HEK293 (cell line): Measurements from ENCODE around the gene CDK17.

Source experiments
- CTCF ChIA-PET: fragments of 350-600 bp; formaldehyde crosslinking; extraction: SDS; loops from one replicate; lab custom pipeline; 2021; ENCODE audit warnings: antibody characterized with exemption; lab: Yijun Ruan, JAX
- POLR2A ChIA-PET: fragments of 300-600 bp; formaldehyde crosslinking; extraction: SDS; loops from one replicate; lab custom pipeline; 2020; ENCODE audit warnings: antibody characterized with exemption, inconsistent platforms; lab: Yijun Ruan, JAX
- H3K27ac ChIP-seq: fragments of 200-500 bp; sonication (Bioruptor generic); 2 replicates; pipeline ENCODE4 v1.5.1; 2014; ENCODE audit warnings: low read depth, low read length, control low read depth, inconsistent platforms; ENCODE audit errors: extremely low read depth
- H3K36me3 ChIP-seq, 2 experiments: fragments of 200-500 bp in 1 of 2; sonication (Bioruptor generic) in 1 of 2; 1 replicate in 1 of 2; 2 replicates in 1 of 2; pipeline ENCODE4 v1.5.1; 2014 to 2017; ENCODE audit warnings: inconsistent platforms in 2 of 2, low read length in 2 of 2; ENCODE audit not compliant: control insufficient read depth in 2 of 2, insufficient read depth in 1 of 2
- H3K4me1 ChIP-seq: fragments of 200-500 bp; sonication (Bioruptor generic); 2 replicates; pipeline ENCODE4 v1.5.1; 2014; ENCODE audit warnings: mild to moderate bottlenecking, low read length, inconsistent platforms; ENCODE audit not compliant: control insufficient read depth, insufficient read depth
- H3K4me3 ChIP-seq: 2 replicates; pipeline ENCODE4 v1.5.1; 2011; ENCODE audit warnings: low read depth, mild to moderate bottlenecking, control low read depth, low read length, moderate library complexity
- H3K9me3 ChIP-seq: fragments of 200-500 bp; sonication (Bioruptor generic); 2 replicates; pipeline ENCODE4 v1.5.1; 2014; ENCODE audit warnings: low read depth, low read length, inconsistent platforms; ENCODE audit not compliant: control insufficient read depth, insufficient read depth
- KLF16 ChIP-seq: fragments of 450-650 bp; formaldehyde crosslinking; IDR thresholded peaks from 2 replicates; pipeline ENCODE4 v1.5.1; 2017; ENCODE audit warnings: missing biosample characterization, missing genetic modification characterization
- KLF17 ChIP-seq: fragments of 450-650 bp; formaldehyde crosslinking; IDR thresholded peaks from 2 replicates; pipeline ENCODE4 v1.5.1; 2016; ENCODE audit warnings: missing biosample characterization, missing genetic modification characterization
- PRDM4 ChIP-seq: fragments of 450-650 bp; formaldehyde crosslinking; IDR thresholded peaks from 2 replicates; pipeline ENCODE4 v1.5.1; 2017; ENCODE audit warnings: missing biosample characterization, missing genetic modification characterization
- SP3 ChIP-seq: fragments of 450-650 bp; formaldehyde crosslinking; IDR thresholded peaks from 2 replicates; pipeline ENCODE4 v1.5.1; 2016; ENCODE audit warnings: missing biosample characterization, missing genetic modification characterization
- ZBTB17 ChIP-seq: fragments of 450-650 bp; formaldehyde crosslinking; IDR thresholded peaks from 2 replicates; pipeline ENCODE4 v1.5.1; 2016; ENCODE audit warnings: missing biosample characterization, missing genetic modification characterization
- ZBTB48 ChIP-seq: fragments of 450-650 bp; formaldehyde crosslinking; IDR thresholded peaks from 2 replicates; pipeline ENCODE4 v1.5.1; 2016; ENCODE audit warnings: missing biosample characterization, missing genetic modification characterization
- ZBTB7A ChIP-seq: fragments of 450-650 bp; formaldehyde crosslinking; IDR thresholded peaks from 2 replicates; pipeline ENCODE4 v1.5.1; 2016; ENCODE audit warnings: low read depth, missing biosample characterization, missing genetic modification characterization
- ZFP69B ChIP-seq: fragments of 450-650 bp; formaldehyde crosslinking; IDR thresholded peaks from 2 replicates; pipeline ENCODE4 v1.5.1; 2016; ENCODE audit warnings: missing biosample characterization, missing genetic modification characterization
- ZNF16 ChIP-seq: fragments of 450-650 bp; formaldehyde crosslinking; IDR thresholded peaks from 2 replicates; pipeline ENCODE4 v1.5.1; 2016; ENCODE audit warnings: low read depth, missing biosample characterization, missing genetic modification characterization
- ZNF221 ChIP-seq: fragments of 450-650 bp; formaldehyde crosslinking; IDR thresholded peaks from 2 replicates; pipeline ENCODE4 v1.5.1; 2017; ENCODE audit warnings: missing biosample characterization, missing genetic modification characterization, borderline replicate concordance
- ZNF239 ChIP-seq: fragments of 450-650 bp; formaldehyde crosslinking; IDR thresholded peaks from 2 replicates; pipeline ENCODE4 v1.5.1; 2016; ENCODE audit warnings: missing biosample characterization, missing genetic modification characterization
- ZNF26 ChIP-seq: fragments of 450-650 bp; formaldehyde crosslinking; IDR thresholded peaks from 2 replicates; pipeline ENCODE4 v1.5.1; 2016; ENCODE audit warnings: missing biosample characterization, missing genetic modification characterization
- ZNF280C ChIP-seq: fragments of 450-650 bp; formaldehyde crosslinking; IDR thresholded peaks from 2 replicates; pipeline ENCODE4 v1.5.1; 2016; ENCODE audit warnings: missing biosample characterization, missing genetic modification characterization
- ZNF423 ChIP-seq: fragments of 450-650 bp; formaldehyde crosslinking; IDR thresholded peaks from 2 replicates; pipeline ENCODE4 v1.5.1; 2016; ENCODE audit warnings: missing biosample characterization, missing genetic modification characterization
- ZNF549 ChIP-seq: fragments of 450-650 bp; IDR thresholded peaks from 2 replicates; pipeline ENCODE4 v1.5.1; 2018; ENCODE audit warnings: missing biosample characterization, missing genetic modification characterization, mild to moderate bottlenecking, inconsistent platforms, moderate library complexity
- ZNF626 ChIP-seq: fragments of 450-650 bp; sonication (Bioruptor Pico); formaldehyde crosslinking; IDR thresholded peaks from 2 replicates; pipeline ENCODE4 v1.5.1; 2018; ENCODE audit warnings: missing biosample characterization, missing genetic modification characterization, inconsistent platforms
- ZNF645 ChIP-seq: fragments of 450-650 bp; formaldehyde crosslinking; IDR thresholded peaks from 2 replicates; pipeline ENCODE4; 2016; ENCODE audit warnings: missing biosample characterization, missing genetic modification characterization
- ZNF660 ChIP-seq: fragments of 450-650 bp; IDR thresholded peaks from 2 replicates; pipeline ENCODE4 v1.5.1; 2018; ENCODE audit warnings: missing biosample characterization, mild to moderate bottlenecking, missing genetic modification characterization
- ZNF692 ChIP-seq: fragments of 450-650 bp; formaldehyde crosslinking; IDR thresholded peaks from 2 replicates; pipeline ENCODE4 v1.5.1; 2016; ENCODE audit warnings: missing biosample characterization, missing genetic modification characterization
- ZNF76 ChIP-seq: fragments of 450-650 bp; formaldehyde crosslinking; IDR thresholded peaks from 2 replicates; pipeline ENCODE4; 2016; ENCODE audit warnings: low read depth, missing biosample characterization, missing genetic modification characterization, borderline replicate concordance
- ZNF792 ChIP-seq: fragments of 450-650 bp; formaldehyde crosslinking; IDR thresholded peaks from 2 replicates; pipeline ENCODE4 v1.5.1; 2016; ENCODE audit warnings: missing biosample characterization, missing genetic modification characterization
- ZSCAN5A ChIP-seq: fragments of 450-650 bp; formaldehyde crosslinking; IDR thresholded peaks from 2 replicates; pipeline ENCODE4 v1.5.1; 2016; ENCODE audit warnings: missing biosample characterization, missing genetic modification characterization

Gene CDK17

GRCh38 chr12:96326628-96327227 is 73.5 kb downstream of the CDK17 start:
- no peak overlapping the region for H3K4me3 ChIP-seq
- CTCF ChIA-PET, result interaction anchor here (1.0 kb wide), 1 partner anchor 190 kb away, joined by 3 read pairs; no protein-coding TSS in a partner anchor
- TF ChIP-seq ZBTB48 (tag by site-specific recombination) (no peak), ZNF692 (tag by site-specific recombination) (no peak), ZNF626 (tag by site-specific recombination) (no peak), ZNF221 (tag by site-specific recombination) (no peak), ZNF26 (no peak), ZNF645 (no peak), ZNF423 (no peak), ZBTB17 (tag by site-specific recombination) (no peak)
- TF ChIP-seq, all 188 proteins: peak for 0
- Histone ChIP-seq H3K9me3 (no peaks in the 10 kb centered on the region), H3K36me3 (peaks cover 4 to 16% of the 10 kb centered on the region in 2 experiments; a peak in 2 of 3 replicates), H3K4me1 (no peaks in the 10 kb centered on the region), H3K27ac (no peak overlapping the region)
- POLR2A ChIA-PET, result interaction anchor here (1.0 kb wide), 1 partner anchor 9 kb away, joined by 3 read pairs; no protein-coding TSS in a partner anchor

GRCh38 chr12:96323906-96324305 is 76.3 kb downstream of the CDK17 start:
- Histone ChIP-seq H3K4me3 (no peak overlapping the region), H3K36me3 (peaks cover 4 to 16% of the 10 kb centered on the region in 2 experiments; a peak in 2 of 3 replicates), H3K9me3 (no peaks in the 10 kb centered on the region), H3K4me1 (no peaks in the 10 kb centered on the region), H3K27ac (no peak overlapping the region)
- TF ChIP-seq ZNF239 (no peak), ZNF660 (no peak), PRDM4 (tag by site-specific recombination) (no peak), ZNF16 (tag by site-specific recombination) (no peak), ZNF549 (tag by site-specific recombination) (no peak), ZNF280C (no peak), KLF16 (tag by site-specific recombination) (no peak), ZFP69B (no peak), ZBTB7A (tag by site-specific recombination) (no peak), ZSCAN5A (tag by site-specific recombination) (no peak), ZNF792 (tag by site-specific recombination) (no peak), ZNF76 (no peak), SP3 (no peak), KLF17 (tag by site-specific recombination) (no peak)
- ChIA-PET POLR2A (no interaction called here), CTCF (no interaction called here)
